GM23248 (cell line): Measurements from ENCODE around the gene CALR3. TPM values are rescaled to one million over a fixed set of nuclear protein-coding genes. Genes with fewer than 3 reads are reported as not detected.
"Not testable (repeated sequence)": the region's sequence is repeated elsewhere in the genome, so short reads cannot be mapped to it uniquely, and the experiment has no call there.

Experiments
- DNase-seq: peaks from one replicate; pipeline ENCODE4 v3.0.0-alpha.2; 2015
- H2AFZ ChIP-seq: fragments of 200-600 bp; sonication (generic); 2 replicates; pipeline ENCODE4 v1.6.1; 2016; ENCODE audit warnings: antibody characterized with exemption
- H3F3A ChIP-seq: fragments of 200-600 bp; sonication (generic); 2 replicates; pipeline ENCODE4 v1.6.1; 2016; ENCODE audit warnings: mild to moderate bottlenecking, antibody characterized with exemption, mixed run types; ENCODE audit not compliant: insufficient read depth
- H3K27ac ChIP-seq: fragments of 200-600 bp; sonication (generic); 2 replicates; pipeline ENCODE4 v1.5.1; 2016; ENCODE audit warnings: mild to moderate bottlenecking
- H3K27me3 ChIP-seq: fragments of 200-600 bp; sonication (generic); replicated peaks from 2 replicates; pipeline ENCODE4 v1.6.1; 2016; ENCODE audit warnings: mild to moderate bottlenecking; ENCODE audit not compliant: insufficient read depth
- H3K36me3 ChIP-seq: fragments of 200-600 bp; sonication (generic); 2 replicates; pipeline ENCODE4 v1.6.1; 2016; ENCODE audit warnings: low read depth, mild to moderate bottlenecking
- H3K4me1 ChIP-seq: fragments of 200-600 bp; sonication (generic); 2 replicates; pipeline ENCODE4 v1.6.1; 2016; ENCODE audit warnings: mild to moderate bottlenecking; ENCODE audit not compliant: insufficient read depth
- H3K4me2 ChIP-seq: fragments of 200-600 bp; sonication (generic); one replicate; pipeline ENCODE4 v1.6.1; 2016; ENCODE audit warnings: mild to moderate bottlenecking; ENCODE audit not compliant: unreplicated experiment
- H3K4me3 ChIP-seq: fragments of 200-600 bp; sonication (generic); 2 replicates; pipeline ENCODE4 v1.5.1; 2016; ENCODE audit warnings: mild to moderate bottlenecking
- H3K79me2 ChIP-seq: fragments of 200-600 bp; sonication (generic); 2 replicates; pipeline ENCODE4 v1.6.1; 2016; ENCODE audit warnings: mild to moderate bottlenecking; ENCODE audit not compliant: insufficient read depth
- H3K9ac ChIP-seq: fragments of 200-600 bp; sonication (generic); 2 replicates; pipeline ENCODE4 v1.6.1; 2016; ENCODE audit warnings: mild to moderate bottlenecking
- H3K9me2 ChIP-seq: fragments of 200-600 bp; sonication (generic); 2 replicates; pipeline ENCODE4 v1.6.1; 2016; ENCODE audit warnings: mixed run types, mild to moderate bottlenecking, moderate library complexity; ENCODE audit not compliant: insufficient read depth
- H3K9me3 ChIP-seq: fragments of 200-600 bp; sonication (generic); one replicate; pipeline ENCODE4 v1.6.1; 2017; ENCODE audit warnings: low read depth
- H4K20me1 ChIP-seq: fragments of 200-600 bp; sonication (generic); 2 replicates; pipeline ENCODE4 v1.6.0; 2016; ENCODE audit not compliant: insufficient read depth
- EZH2 ChIP-seq: fragments of 200-600 bp; sonication (generic); IDR thresholded peaks from 2 replicates; pipeline ENCODE4 v1.6.1; 2018; ENCODE audit warnings: antibody characterized with exemption, mild to moderate bottlenecking; ENCODE audit not compliant: insufficient read depth, poor library complexity, severe bottlenecking
- EZH2phosphoT487 ChIP-seq: fragments of 200-600 bp; sonication (generic); IDR thresholded peaks from 2 replicates; pipeline ENCODE4 v1.6.1; 2018; ENCODE audit warnings: antibody characterized with exemption, moderate library complexity, mild to moderate bottlenecking, low read depth; ENCODE audit not compliant: insufficient read depth
- WGBS, 2 experiments: methylation state at CpG; one replicate each; pipeline ENCODE4 v1.1.6; 2015 to 2017; ENCODE audit warnings: low lambda C conversion rate in 2 of 2, low coverage in 1 of 2; ENCODE audit errors: missing lambda C conversion rate in 2 of 2; 5-methylcytosine and 5-hydroxymethylcytosine counted together
- in situ Hi-C: fragments of 300-500 bp; cut with MboI; formaldehyde crosslinking; loops from 2 replicates; pipeline ENCODE4 v1.15.0; 2020
- polyA plus RNA-seq: library from polyadenylated mRNA; unstranded; fragments of >200 nt; fragmentation: Nextera tagmentation; extraction: Ambion mirVana; gene quantifications from 2 replicates; pipeline ENCODE4 v1.2.1, GENCODE V29; 2016
- total RNA-seq: library from RNA; depleted of rRNA; stranded (reverse); fragments of >200 nt; shearing (Covaris generic); gene quantifications from 2 replicates; pipeline ENCODE4 v1.2.3, GENCODE V29; 2014

CALR3 gene
- total and polyA plus RNA-seq, 2 experiments from 2014 or later: not detected

GRCh38 chr19:16452325-16452724, 43.6 kb downstream of the CALR3 start:
- WGBS, 2 experiments: 83 to 87% methylated on average over 8 of the region's 8 CpGs

DNA sequence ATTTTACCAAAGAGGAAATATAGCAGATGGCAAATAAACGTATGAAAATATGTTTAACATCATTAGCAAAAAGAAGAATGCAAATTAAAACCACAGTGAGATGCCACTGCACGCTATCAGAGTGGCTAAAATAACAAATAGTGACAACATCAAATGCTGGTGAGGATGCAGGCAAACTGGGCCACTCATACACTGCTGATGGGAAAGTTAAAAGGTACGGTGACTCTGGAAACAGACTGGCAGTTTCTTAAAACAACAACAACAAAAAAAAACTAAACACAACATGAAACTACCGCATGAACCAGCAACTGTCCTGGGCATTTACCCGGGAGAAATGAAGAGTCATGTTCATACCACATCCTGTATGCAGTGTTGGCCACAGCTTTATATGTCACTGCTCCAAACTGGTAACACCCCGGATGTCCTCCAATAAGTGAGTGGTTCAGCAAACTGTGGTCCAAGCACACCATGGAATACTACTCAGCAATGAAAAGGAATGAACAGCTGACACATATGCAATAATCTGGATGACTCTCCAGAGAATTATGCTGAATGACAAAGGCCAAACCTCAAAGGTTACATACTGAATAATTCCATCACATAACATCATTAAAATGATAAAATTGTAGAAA, 46.5 kb downstream of the CALR3 start:
- Histone ChIP-seq H3K4me2 (no peak overlapping the region), H3K27me3 (no peaks in the 10 kb centered on the region), H3K4me3 (no peak overlapping the region), H3F3A (0 out of 2 replicates have a peak, but pooled peaks cover 5% of the 10 kb centered on the region), H3K36me3 (no peaks in the 10 kb centered on the region), H4K20me1 (peaks cover 3% of the 10 kb centered on the region; the same call in 1 of the 2 replicates), H3K9me3 (no peaks in the 10 kb centered on the region), H3K9ac (no peak overlapping the region), H3K4me1 (peaks cover 15% of the 10 kb centered on the region), H2AFZ (no peak overlapping the region), H3K79me2 (peaks cover 95% of the 10 kb centered on the region), H3K27ac (no peak overlapping the region), H3K9me2 (no peaks in the 10 kb centered on the region)
- peak; percentile 23 for DNase-seq
- WGBS, 2 experiments: 80 to 86% methylated on average over 6 of the region's 6 CpGs
- in situ Hi-C loops: no loop called here
- TF ChIP-seq EZH2phosphoT487: no peak
- no peak for TF ChIP-seq EZH2

More at GRCh38 chr19:16452325-16452724, 43.6 kb downstream of the CALR3 start:
- H3K27me3 ChIP-seq: no peaks in the 10 kb centered on the region
- peaks cover 12% of the 10 kb centered on the region for H3K4me1 ChIP-seq
- H3K27ac ChIP-seq: no peak overlapping the region
- no peaks in the 10 kb centered on the region for H3F3A ChIP-seq
- no peaks in the 10 kb centered on the region for H3K9me3 ChIP-seq
- no peaks in the 10 kb centered on the region for H3K9me2 ChIP-seq
- peaks cover 99% of the 10 kb centered on the region for H3K79me2 ChIP-seq
- no peak overlapping the region for H2AFZ ChIP-seq
- H3K4me2 ChIP-seq: no peak overlapping the region
- TF ChIP-seq EZH2phosphoT487: no peak
- no peak for TF ChIP-seq EZH2
- DNase-seq: no peak
- H3K9ac ChIP-seq: no peak overlapping the region
- in situ Hi-C loops: no loop called here
- peaks cover 1% of the 10 kb centered on the region; the same call in 1 of the 2 replicates for H4K20me1 ChIP-seq
- H3K36me3 ChIP-seq: no peaks in the 10 kb centered on the region
- H3K4me3 ChIP-seq: no peak overlapping the region

DNA sequence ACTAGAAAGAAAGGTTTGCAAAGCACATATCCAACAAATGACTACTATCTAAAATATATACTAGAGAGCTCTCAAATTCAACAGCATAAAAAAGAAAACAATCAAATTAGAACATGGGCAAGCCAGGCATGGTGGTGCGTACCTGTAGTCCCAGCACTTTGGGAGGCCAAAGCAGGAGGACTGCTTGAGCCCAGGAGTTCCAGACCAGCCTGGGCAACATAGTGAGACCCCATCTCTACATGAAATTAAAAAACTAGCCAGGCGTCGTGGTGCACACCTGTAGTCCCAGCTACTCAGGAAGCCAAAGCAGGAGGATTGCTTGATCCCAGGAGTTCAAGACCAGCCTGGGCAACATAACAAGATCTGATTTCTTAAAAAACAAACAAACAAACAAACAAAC, 47.1 kb downstream of the CALR3 start:
- H3K9me2 ChIP-seq, H3K9ac ChIP-seq, H2AFZ ChIP-seq, H3K27me3 ChIP-seq, H4K20me1 ChIP-seq, DNase-seq, H3K36me3 ChIP-seq, H3K4me2 ChIP-seq, H3K4me3 ChIP-seq, H3F3A ChIP-seq, in situ Hi-C loops, H3K9me3 ChIP-seq, H3K27ac ChIP-seq: not testable (repeated sequence)
- peaks cover 95% of the 10 kb centered on the region for H3K79me2 ChIP-seq
- H3K4me1 ChIP-seq: peaks cover 15% of the 10 kb centered on the region
- WGBS, 2 experiments: 96 to 98% methylated on average over 3 of the region's 3 CpGs

- Histone ChIP-seq H3K9me3 (no peaks in the 10 kb centered on the region), H4K20me1 (peaks cover 3% of the 10 kb centered on the region; the same call in 1 of the 2 replicates), H2AFZ (no peak overlapping the region), H3K27ac (peak overlapping the region; percentile 41), H3F3A (0 out of 2 replicates have a peak, but pooled peaks cover 5% of the 10 kb centered on the region), H3K27me3 (no peaks in the 10 kb centered on the region), H3K9me2 (no peaks in the 10 kb centered on the region), H3K9ac (peak overlapping the region; percentile 23; the same call in 1 of the 2 replicates), H3K4me1 (peaks cover 15% of the 10 kb centered on the region), H3K4me3 (no peak overlapping the region), H3K79me2 (peaks cover 95% of the 10 kb centered on the region), H3K4me2 (peak overlapping the region; percentile 37), H3K36me3 (no peaks in the 10 kb centered on the region)
- peak; percentile 93 for DNase-seq
- in situ Hi-C loops: no loop called here
- WGBS, 2 experiments: 39 to 41% methylated on average over 9 of the region's 9 CpGs
- no peak for TF ChIP-seq EZH2phosphoT487
- no peak for TF ChIP-seq EZH2
Measured at GRCh38 chr19:16446724-16447368, 49.1 kb downstream of the CALR3 start.
